Body of pancreas (tissue), 4 donors: ENCODE results near the gene ZBTB20.

ENCODE experiments used
- POLR2A ChIP-seq, 3 donors: fragments of 450-650 bp; IDR thresholded peaks; one replicate each; pipeline ENCODE4 v1.6.1; 2016; ENCODE audit warnings: antibody characterized with exemption in 3 of 3, mild to moderate bottlenecking in 2 of 3
- TF ChIP-seq, protein P1 (sequence below), 7 experiments: fragments of 450-650 bp in 4 of 7; fragments of 200-600 bp in 3 of 7; sonication (generic) in 3 of 7; IDR thresholded peaks; one replicate each; pipeline ENCODE4 v1.5.1; 2016 to 2019; ENCODE audit warnings: antibody characterized with exemption in 7 of 7

DNA sequence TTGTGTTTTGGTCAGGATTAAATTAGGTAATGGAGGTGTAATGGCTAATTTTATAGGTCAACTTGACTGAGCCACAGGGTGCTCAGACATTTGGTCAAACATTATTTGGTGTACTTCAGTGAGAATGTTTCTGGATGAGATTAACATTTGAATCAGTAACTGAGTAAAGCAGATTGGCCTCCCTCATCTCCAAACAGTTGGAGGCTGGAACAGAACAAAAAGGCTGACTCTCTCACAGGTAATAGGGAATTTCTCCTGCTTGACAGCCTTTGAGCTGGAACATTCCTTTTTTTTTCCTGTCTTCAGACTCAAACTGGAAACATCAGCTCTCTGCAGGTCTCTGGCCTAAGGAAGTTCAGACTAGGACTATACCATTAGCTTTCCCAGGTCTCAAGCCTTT is 280.7 kb downstream of the ZBTB20 start:
- TF ChIP-seq, protein P1, sequence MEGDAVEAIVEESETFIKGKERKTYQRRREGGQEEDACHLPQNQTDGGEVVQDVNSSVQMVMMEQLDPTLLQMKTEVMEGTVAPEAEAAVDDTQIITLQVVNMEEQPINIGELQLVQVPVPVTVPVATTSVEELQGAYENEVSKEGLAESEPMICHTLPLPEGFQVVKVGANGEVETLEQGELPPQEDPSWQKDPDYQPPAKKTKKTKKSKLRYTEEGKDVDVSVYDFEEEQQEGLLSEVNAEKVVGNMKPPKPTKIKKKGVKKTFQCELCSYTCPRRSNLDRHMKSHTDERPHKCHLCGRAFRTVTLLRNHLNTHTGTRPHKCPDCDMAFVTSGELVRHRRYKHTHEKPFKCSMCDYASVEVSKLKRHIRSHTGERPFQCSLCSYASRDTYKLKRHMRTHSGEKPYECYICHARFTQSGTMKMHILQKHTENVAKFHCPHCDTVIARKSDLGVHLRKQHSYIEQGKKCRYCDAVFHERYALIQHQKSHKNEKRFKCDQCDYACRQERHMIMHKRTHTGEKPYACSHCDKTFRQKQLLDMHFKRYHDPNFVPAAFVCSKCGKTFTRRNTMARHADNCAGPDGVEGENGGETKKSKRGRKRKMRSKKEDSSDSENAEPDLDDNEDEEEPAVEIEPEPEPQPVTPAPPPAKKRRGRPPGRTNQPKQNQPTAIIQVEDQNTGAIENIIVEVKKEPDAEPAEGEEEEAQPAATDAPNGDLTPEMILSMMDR (IDR thresholded peaks at IDR 0.05) = no peak
- no peak for TF ChIP-seq POLR2A (IDR thresholded peaks at IDR 0.05)
